GM19452 (cell line): ENCODE results near the gene BAHCC1.

Experiments
- ATAC-seq: cut with Tn5 transposase; IDR thresholded peaks from one replicate; pipeline ENCODE4 v1.9.1; 2021; ENCODE audit not compliant: unreplicated experiment

Gene BAHCC1

DNA sequence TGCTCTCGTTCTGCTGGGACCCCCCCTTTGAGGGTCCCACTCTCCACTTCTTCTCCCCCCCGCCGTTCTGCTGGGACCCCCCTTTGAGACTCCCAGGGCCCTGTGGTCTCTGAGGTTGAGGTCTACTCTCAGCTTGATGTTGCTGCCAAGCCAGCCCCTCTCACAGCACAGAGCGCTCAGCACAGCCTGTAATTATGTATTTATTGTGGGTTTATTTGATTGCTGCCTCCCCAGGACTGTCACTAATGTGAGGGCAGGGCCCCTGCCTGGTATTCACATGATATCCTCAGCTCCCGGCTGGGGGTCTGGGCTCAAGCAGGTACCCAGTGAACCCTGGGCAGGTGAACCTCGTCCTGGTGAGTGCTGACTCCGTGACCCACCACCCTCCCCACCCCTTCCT lies 81.9 kb downstream of the BAHCC1 start:
- ATAC-seq: no peak

DNA sequence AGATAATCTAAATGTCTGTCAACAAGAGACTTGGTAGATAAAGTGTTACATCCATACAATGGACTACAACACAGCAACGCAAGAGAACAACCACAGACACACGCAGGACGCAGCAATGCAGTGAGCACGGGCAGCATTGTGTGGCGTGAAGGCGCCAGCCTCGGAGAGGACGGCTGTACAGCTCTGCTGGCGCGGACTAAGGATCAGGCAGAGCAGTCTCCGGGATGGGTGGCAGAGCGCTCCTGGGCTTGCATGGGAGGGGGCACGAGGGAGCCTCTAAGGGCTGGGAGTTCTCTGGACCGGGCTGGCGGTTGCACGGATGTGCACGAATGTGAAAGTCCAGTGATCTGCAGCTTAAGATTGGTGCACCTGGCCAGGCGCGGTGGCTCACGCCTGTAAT lies 82.9 kb downstream of the BAHCC1 start:
- no peak for ATAC-seq

DNA sequence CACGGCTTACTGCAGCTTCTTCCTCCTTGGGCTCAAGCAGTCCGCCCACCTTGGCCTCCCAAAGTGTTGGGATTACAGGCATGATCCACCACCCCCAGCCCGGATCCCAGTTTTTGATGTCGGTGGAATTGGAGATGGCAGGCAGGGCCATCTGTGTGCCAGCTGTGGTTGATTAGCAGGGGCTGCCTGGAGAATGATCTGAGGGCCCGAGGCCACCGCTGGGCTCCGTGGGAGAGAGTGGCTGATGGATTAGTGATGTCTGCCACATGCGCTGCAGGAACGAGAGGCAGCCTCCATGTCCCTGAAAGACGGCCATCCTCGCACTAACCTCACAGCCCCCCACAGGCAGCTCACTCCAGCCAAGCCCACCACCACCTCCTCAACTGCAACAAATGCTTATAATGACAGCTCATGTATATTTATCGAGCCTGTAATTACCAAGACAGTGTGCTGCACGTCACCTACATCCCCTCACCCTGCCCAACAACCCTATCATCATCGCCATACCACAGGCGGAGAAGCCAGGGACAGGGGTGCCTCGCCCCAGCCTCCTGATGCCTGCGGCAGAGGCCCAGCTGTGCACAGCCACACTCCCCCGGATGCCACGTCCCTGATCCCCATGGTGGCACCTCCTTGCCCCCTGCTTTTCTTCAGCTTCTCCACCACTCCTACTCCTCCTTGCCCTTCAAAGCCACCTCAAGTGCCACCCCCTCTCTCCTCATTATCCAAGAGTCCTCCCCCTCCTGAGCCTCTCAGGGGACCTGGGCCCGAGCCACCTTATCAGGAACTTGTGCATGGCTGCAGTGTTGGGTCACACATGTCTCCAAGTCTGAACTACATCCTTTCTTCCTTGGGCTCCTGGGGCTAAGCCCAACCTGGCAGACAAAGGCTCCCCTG lies 84.2 kb downstream of the BAHCC1 start:
- no peak for ATAC-seq

DNA sequence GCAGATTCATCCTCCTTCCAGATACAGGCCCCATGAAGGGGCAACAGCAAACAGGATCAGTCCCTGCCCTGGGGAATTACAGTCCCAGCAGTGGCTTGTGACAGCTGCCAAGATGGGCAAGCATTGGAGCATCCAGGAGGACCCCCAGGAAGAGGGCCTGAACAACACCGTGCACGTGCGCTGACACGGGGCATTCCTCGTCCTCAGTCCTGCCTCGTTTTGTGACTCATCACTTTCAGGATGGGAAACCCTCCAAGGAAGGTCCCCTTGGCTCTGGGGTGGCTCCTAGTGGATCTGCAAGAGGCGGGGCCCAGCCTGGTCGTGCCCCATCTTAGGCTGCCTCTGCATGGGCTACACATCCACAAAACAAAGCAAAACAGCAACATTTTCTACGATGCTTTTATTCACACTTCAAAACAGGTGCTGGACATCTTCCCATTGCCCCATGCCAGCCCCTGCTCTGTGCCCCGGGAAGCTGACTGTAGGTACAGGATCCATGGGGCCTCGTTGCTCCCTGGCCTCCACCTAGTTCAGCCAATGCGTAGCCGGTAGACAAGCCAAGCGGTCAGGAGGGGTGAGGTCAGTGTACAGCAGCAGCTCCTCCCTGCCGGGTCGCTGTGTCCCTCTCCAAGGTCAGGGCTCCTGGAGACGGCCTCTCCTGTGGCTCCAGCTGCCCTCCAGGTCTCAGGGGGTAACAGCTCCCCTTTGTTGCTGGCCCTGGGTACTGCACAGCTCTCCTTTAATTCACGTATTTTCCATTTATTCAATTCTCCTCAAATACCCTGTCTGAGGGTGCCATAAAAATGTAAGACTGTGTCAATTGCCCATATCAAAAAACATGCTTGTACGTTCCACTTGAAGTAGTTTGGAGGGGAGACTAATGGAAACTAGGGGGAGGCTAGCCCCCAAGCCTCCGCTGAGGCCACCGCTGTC lies 85.1 kb downstream of the BAHCC1 start:
- no peak for ATAC-seq

DNA sequence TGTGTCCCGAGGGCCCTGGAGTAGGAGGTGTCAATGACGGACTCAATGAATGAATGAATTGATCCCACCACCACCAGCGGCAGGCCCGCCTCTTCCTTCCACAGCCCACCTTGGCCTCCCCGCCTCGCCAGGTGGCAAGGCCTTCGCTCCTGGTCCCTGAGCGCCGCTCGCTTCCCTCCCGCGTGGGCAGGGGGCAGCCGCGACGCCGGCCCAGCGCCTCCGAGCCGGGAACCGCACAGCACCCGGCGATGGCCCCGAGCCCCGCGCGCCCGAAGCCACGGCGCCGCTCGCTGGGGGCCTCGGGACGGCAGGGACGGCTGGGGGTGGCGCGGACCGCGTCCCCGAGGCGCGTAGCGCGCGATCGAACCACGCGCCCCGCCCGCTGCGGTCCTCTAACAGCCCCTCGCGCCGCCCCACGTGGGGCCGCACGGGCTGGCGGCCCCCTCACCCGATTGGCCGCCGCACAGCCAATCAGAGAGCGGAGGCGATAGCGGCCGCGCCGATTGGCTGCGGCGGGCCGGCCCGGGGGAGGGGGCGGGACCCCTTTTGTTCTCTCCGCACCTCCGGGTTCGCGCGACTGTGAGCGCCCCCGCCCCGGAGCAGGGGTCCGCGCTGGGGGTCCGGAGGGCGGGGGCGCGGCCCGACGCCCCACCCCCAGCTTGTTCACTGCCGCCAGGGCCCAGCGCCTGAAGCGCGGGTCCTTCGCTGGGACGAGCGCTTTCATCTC lies 86.0 kb downstream of the BAHCC1 start:
- ATAC-seq: no peak

DNA sequence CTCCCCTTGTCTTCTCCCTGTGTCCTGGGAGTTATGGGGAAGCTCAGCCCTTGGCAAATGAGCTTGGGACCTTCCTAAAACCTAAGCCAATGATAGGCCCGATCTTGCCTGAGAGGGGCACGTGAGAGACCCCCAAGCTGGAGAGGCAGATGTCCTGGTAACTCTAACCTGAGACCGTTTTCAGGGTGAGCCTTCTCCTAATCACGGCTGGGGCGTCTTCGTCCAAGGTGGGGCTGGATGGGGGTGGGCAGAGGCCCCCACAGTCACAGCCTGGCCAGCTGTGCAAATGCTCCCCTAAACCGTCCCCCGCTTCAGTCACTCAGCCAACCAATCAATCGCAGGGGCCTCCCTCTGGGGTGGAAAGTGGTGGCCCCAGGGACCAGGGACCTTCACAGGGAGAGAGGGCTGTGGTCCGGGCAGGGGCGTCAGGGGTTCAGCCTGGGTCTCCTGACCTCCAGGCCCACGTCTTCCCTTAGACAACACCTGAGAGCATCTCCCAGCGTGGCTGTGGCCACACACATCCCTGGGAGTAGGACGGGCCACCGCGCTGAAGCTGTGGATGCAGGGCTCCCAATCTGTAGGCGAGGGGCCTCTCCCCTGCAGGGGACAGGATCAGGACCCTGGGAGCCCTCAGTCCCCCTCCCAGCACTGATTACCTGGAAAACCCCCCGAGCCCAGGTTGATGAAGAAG lies 86.7 kb downstream of the BAHCC1 start:
- ATAC-seq: no peak

DNA sequence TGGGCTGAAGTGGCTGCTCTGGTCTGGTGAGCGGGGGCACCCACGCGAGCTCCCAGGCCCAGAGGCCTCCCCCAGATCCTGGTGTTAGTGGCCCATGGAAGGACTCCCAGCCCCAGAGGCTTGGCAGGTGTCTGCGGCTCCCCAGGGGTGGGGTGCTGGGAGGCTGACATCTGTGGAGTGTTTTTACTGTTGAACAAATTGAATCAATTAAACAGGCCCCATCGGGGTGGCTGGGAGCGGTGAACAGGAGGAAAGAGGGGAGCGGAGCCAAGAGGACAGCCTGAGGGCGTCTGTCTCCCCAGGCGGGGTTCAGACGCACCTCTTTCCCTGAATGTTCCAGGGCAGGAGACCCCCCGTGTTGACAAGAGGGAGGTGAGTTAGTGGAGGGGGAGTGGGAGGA lies 87.4 kb downstream of the BAHCC1 start:
- no peak for ATAC-seq

DNA sequence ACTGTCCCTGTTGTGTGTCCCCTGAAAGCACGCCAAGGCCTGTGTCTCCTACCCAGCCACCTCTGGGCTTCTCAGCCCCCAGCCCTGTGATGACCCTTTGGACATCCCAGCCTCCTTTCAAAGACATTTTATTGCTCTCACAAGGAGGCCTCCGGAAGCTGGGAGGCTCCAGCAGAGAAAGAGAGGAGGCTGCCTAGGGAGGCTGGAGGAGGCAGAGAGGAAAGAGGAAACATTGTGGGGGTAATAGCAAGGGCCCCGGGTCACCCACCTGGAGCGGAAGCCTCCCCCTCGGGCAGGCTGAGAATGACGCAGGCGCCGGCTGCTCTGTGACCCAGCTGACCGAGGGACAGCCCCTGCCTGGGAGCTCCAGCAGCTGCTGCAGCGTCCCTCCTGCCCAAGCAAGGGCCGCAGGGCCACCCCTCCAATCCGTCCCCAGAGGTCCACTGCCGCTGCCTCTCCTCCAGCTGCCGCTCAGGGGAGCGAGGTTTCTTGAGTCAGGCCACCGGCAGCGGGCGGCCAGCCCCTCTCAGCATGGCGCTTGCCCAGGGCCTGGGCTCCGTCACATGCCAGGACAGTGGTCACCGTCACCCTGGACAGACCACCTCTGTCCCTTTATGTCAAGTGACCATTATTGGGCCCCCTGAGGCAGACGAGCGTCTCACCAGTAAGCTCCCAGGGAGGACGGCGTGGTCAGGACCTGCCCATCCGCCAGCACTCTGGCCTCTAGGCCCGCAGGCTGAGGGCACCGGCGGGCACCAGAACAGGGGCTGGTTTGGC lies 88.0 kb downstream of the BAHCC1 start:
- ATAC-seq: no peak

DNA sequence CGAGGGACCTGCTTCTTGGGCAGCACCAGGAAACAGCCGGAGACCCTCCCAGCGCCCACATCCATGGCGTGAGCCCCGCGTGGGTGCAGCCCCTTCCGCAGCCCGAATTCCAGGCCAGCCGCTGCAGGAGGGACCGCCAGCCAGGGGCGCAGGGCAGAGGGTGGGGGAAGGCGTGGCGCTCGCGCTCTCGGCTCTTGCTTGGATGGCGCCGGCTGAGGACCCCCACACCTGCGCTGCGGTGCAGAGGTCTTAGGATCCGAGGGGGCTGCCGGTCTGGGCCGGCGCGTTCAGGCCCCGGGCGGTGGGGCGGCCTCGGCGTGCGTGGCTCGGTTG lies 88.6 kb downstream of the BAHCC1 start:
- ATAC-seq: no peak

DNA sequence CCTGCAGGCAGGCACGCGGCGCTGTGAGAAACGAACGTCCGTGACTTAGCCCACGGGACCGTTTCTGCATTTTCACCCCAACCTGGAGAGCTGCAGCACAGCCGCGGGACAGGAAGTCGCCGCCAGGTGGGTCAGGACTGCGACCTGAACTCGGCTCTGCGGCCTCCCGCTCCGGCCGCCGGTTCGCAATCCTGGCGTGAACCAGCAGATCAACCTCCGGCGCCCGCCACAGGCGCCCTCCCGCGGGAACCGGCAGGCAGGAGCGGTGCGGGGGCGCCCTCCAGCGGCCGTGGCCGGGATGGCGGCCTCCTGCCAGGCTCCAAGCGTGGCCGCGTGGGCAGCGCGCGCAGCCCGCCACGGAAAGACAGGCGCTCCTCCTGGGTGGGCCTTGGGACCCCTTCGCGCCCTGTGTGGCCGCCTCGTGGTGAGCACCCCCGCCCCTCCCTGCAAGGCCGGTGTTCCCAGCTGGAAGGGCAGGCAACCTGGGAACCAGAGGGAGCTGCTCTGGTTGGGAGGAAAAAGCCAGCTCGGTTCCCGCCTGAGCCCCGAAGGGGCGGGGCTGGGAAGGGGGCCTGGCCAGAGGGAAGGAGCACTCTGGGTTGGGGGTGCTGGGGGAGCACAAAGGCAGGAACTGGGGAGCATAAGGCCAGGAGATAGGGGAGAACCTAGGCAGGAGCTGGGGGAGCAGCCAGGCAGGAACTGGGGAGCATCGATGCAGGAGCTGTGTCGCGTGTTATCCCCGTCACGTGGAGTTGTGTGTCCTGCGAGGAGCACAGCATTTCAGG lies 89.1 kb downstream of the BAHCC1 start:
- ATAC-seq: peak; percentile 75

DNA sequence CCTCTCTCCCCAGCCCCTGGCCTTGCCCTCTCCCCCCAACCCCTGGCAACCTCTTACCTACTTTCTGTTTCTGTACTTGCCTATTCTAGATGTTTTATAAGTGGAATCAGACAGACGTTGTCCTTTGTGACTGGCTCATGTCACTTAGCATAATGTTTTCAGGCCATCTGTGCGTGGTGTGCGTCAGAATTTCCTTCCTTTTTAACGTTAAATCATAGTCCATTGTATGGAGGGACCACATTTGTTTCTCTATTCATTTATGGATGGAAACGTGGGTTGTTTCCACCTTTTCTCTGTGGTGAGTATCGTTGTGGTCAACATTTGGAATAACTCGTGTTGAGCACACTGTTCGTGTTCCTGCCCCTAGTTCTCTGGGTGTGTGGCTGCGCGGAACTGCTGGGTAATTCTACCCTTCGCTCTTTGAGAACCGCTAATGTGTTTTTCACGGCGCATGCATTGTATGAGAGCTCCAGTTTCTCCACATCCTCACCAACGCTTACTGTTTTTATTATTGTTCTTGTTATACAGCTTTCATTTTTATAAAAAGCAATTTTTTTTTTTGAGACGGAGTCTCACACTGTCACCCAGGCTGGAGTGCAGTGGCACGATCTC lies 91.0 kb downstream of the BAHCC1 start:
- ATAC-seq: no peak

DNA sequence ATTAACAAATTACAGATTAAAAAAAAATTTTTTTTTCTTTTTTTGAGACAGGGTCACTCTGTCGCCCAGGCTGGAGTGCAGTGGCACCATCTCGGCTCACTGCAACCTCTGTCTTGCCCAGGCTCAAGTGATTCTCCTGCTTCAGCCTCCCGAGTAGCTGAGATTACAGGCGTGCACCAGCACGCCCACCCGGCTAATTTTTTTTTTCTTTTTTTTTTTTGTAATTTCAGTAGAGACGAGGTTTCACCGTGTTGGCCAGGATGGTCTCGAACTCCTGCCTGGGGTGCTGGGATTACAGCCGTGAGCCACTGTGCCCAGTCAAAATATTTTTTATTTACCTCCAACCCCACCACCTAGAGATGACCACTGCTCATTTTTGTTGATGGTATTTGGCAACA lies 91.8 kb downstream of the BAHCC1 start:
- no peak for ATAC-seq

DNA sequence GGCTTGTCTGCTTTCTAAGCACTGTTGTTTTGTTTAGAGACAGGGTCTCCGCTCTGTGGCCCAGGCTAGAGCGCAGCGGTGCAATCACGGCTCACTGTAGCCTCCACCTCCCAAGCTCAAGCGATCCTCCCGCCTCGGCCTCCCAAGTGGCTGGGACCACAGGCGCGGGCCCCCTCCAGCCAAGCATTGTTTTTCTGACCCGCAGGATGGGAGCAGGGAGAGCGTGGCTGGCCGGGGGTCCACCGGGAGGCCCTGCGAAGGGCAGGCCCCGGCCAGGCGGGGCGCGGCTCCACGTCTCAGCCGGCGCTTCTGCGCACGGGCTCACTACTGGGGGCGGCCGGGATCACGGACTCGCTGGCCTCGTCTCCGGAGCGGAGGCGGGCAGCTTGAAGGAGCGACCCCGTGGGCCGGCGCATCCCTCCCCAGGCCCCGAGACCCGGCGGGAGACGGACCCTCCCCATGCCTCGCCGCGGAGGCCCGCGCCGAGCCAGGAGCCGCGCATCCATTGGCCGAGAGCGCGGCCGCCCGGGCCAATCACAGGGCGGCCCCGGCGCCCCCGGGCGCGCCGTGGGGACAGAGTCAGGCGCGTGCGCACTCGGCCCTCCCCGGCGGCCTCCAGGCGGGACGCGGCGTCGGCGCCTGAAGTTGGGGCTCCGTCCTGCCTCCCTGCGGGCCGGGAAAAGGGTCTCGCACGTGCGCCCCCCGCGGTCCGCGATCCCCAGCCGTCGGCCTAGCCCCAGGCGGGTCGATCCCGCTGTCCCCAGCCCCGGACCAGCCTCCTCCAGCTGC lies 92.4 kb downstream of the BAHCC1 start:
- ATAC-seq: no peak

DNA sequence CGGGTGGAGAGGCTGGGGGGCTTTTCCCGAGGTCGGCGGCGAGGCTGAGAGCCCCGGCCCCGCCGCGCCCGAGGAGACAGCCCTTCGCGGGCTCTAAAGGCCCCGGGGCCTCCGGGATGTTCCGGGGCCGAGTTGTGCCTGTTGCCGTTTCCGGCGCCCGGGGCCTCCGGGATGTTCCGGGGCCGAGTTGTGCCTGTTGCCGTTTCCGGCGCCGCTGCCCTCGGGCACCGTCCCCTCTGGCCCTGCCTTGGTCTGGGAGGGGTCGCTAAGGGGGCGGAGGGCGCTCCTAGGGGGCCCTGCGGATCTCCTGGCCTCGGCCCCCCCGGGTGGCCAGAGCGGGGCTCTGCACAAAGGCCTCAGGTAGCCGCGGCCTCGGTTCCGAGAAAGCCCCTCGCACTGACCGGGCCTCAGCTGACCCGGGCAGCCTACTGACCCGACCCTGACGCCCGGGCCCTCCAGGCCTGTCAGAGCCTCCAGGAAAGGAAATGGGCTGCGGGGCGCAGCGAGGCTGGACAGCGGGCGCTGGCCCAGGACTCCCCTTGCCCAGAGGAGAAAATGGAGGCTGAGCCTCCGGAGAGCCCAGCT lies 93.1 kb downstream of the BAHCC1 start:
- ATAC-seq: no peak

DNA sequence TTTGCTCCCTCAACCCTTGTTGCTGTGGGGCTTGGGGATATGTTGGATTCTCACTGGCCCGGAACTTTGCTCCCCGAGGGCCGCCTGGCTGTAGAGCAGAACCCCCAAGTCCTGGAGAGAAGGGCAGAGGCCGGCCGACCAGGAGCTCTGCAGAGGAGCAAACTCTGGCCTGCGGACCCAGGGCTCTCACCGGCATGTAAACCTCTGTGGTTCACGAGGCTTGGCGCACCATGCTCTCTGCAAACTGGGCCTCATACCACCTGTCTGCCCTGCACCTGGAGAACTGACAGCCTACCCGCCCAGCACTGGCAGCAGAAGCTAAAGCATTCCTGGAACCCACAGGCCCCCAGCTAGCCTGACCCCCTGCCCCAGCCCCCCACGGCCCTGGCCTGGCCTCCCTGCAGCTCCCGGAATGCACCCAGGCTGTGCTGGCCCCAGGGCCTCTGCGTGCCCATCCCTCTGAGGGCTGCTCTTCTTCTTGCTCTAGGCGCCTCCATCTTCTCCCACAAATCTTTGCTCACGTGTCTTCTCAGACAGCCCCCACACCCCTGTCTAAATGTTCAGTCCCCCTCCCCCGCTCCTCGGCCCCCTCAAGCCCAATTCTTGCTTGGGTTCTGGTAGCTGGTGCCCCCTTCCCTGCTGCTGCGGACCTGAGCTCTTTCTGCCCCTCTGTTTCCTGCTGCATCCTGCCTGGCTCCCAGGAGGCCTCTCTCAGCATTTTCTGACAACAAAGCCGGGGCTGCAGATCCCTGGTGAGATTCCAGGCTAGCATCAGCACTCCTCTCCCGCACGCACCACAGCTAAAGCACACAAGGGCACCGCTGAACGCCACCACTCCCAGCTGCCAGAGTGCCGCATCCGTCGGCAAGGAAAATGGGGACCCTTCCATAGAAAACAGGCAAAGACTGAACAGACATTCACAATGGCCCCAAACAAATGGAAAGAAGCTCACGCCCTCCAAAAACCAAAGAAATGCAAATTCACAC lies 94.0 kb downstream of the BAHCC1 start:
- ATAC-seq: no peak
